Stimulated activated naive CD4-positive, alpha-beta T cell treated with Interleukin-2 at 50 U/mL for 16 hours (primary cell): ENCODE measurements around the gene CCL20.

ENCODE experiments used
- DNase-seq: peaks from one replicate; lab custom pipeline; 2025; lab: John Stamatoyannopoulos, UW

The CCL20 gene

GRCh38 chr2:227804975-227805374 lies 8.7 kb upstream of the CCL20 start:
- DNase-seq: no peak

DNA sequence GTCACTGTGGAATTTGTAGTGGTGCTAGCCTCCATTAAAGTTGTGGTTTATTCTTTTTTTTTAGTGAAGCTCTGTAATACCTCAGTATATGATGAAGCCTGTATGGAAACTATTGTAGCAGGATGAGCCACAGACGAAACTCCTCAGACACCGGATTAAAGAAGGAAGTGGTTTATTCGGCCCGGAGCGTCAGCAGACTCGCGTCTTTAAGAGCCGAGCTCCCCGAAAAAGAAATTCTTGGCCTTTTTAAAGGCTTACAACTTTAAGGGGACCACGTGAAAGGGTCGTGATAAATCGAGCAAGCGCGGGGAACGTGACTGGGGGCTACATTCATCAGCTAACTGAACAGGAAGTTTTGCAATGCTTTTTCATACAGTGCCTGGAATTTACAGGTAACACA lies 8.1 kb upstream of the CCL20 start:
- peak; percentile 35 for DNase-seq

GRCh38 chr2:227808936-227809335 lies 4.7 kb upstream of the CCL20 start:
- no peak for DNase-seq

DNA sequence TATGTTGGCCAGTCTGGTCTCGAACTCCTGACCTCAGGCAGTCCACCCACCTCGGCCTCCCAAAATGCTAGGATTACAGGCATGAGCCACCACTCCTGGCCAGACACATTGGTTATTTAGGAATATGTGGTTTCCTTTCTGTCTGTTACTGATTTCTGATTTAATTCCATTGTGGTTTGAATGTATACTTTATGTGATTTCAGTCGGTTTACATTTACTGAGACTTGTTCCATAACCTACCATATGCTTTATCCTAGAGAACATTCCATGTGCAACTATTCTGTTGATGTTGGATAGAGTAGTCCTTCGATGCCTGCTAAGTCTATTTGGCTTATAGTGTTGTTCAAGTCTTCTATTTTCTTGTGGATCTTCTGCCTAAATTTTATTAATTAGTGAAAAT lies 1.6 kb upstream of the CCL20 start:
- no peak for DNase-seq

- no peak for DNase-seq
Measured at GRCh38 chr2:227813229-227813561, 447 bp upstream of the CCL20 start.

DNA sequence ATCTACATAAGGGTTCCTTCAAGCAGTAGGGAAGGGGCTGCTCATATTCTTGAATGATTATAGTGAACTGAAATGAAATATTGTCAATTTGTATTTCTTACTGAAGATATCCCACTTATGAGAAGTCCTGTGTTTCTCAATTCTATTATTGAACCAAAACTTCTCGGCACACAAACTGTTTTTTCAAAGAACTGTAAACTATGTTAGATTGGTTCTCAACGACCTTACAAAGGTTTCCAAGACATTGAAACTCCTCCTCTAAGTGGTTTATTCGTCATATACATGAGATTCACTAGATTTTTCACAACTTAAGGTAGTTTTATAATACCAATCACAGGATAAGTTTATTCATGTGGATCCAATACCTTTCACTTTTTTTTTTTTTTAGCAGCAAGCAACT lies 1.4 kb downstream of the CCL20 start:
- DNase-seq: no peak

- no peak for DNase-seq
Measured at GRCh38 chr2:227816507-227817294, 3.1 kb downstream of the CCL20 start.

- no peak for DNase-seq
Measured at GRCh38 chr2:227817336-227817735, 3.7 kb downstream of the CCL20 start.

- DNase-seq: peak; percentile 88
Measured at GRCh38 chr2:227817850-227818674, 4.4 kb downstream of the CCL20 start.

- peak; percentile 18 for DNase-seq
Measured at GRCh38 chr2:227818675-227819397, 5.2 kb downstream of the CCL20 start.

GRCh38 chr2:227819398-227819697 lies 5.7 kb downstream of the CCL20 start:
- DNase-seq: no peak

- DNase-seq: no peak
Measured at GRCh38 chr2:227821043-227821942, 7.7 kb downstream of the CCL20 start.

DNA sequence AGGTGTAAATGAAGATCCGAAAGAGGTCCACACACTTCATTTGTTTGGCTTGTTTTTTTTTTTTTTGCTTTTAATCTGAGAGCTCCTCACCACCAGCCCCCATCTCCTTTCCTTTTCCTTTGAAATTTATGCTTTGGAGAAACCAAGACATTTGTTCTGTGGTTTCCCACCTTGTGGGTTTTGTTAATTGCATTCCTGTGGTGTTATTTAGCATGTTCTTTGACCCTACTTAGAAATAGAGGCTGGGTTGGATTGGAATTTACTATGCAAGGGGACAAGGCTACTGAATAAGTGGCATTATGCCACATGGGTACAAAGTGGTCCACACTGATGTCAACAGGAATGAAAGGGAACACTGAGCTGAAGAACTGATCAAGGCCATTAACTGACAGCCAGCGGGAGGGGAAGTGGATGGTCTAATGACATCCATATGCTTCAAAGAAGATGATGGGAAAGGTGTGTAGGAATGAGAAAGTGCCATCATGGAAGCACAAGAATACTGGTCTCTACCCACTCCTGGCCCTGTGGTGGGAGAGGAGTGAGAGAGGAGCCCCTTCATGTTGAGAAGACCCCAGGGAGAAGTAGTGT lies 8.9 kb downstream of the CCL20 start:
- DNase-seq: no peak

GRCh38 chr2:227823922-227824321 lies 10.3 kb downstream of the CCL20 start:
- no peak for DNase-seq

DNA sequence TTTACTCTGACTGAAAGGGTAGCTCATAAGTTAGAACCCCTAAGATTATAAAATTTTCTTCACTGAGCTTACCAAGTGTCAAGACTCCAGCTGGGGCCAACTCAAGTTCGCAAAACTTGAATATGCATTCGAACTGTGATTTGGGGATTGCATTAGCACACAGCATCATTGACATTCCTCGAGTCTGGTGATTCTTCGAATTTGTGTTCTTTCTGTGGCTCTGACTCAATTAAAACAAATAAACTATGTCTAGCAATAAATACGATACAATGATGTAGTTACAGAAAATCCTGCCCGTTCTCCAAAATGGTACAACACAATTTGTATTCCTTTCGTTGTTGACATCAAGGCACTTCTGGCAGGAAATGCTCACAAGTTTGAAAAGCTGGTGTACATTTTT lies 11.1 kb downstream of the CCL20 start:
- DNase-seq: no peak

GRCh38 chr2:227826019-227826521 lies 12.4 kb downstream of the CCL20 start:
- peak; percentile 25 for DNase-seq

DNA sequence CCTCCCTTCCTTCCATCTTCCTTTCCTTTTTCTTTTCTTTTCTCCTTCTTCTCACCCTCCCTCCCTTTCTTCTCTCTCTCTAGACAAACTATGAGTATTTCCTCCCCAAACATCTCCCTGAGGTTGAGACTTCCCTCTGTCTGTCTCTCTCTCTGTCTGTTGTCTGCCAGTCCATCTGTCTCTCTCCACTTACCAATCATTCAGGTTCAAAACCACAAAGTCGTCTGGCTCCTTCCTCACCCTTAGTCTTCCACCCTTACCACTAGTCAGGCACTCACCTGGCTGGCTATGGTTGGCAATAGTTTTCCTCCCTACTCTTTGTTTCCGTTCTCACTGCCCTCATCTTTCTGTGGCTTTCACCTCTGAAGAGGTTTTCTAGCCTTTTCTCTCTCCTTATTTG lies 12.9 kb downstream of the CCL20 start:
- DNase-seq: no peak

DNA sequence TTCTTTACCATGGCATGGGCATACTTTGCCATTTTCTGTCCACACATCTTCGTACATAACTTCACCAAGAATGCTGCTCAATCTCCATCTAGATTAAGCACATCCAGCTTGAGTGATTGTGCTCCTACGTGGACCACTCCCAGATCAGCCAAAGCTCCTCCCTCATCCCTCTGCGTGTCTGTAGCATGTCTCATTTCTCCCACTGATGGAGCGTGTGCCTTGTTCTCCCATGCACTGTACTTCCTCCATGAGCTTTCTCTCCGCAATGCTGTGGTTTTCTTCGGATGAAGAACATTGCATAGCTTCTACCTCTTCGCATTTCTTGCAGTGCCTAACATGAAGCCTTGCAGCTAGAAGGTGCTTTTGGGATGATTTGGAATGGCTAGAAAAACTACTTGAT lies 13.5 kb downstream of the CCL20 start:
- no peak for DNase-seq

GRCh38 chr2:227828477-227828912 lies 14.9 kb downstream of the CCL20 start:
- no peak for DNase-seq

- no peak for DNase-seq
Measured at GRCh38 chr2:227829337-227829736, 15.7 kb downstream of the CCL20 start.

GRCh38 chr2:227834423-227834822 lies 20.8 kb downstream of the CCL20 start:
- DNase-seq: no peak
